Astrocyte of the hippocampus (primary cell): Measurements from ENCODE around the gene NOD2.

Experiments
- DNase-seq: peaks from one replicate; pipeline ENCODE4 v3.0.0; 2011; ENCODE audit warnings: low read depth, low spot score

NOD2 gene

GRCh38 chr16:50694206-50694605 is 800 bp downstream of the NOD2 start:
- no peak for DNase-seq

GRCh38 chr16:50695017-50696000 is 1.9 kb downstream of the NOD2 start:
- DNase-seq = no peak

GRCh38 chr16:50696126-50696525 is 2.7 kb downstream of the NOD2 start:
- no peak for DNase-seq

GRCh38 chr16:50696575-50697420 is 3.4 kb downstream of the NOD2 start:
- no peak for DNase-seq

- no peak for DNase-seq
Observed at GRCh38 chr16:50697421-50697715, 4.0 kb downstream of the NOD2 start.

GRCh38 chr16:50697881-50698767 is 4.7 kb downstream of the NOD2 start:
- DNase-seq = peak; percentile 57

GRCh38 chr16:50699326-50700159 is 6.1 kb downstream of the NOD2 start:
- DNase-seq = no peak

GRCh38 chr16:50702725-50703124 is 9.3 kb downstream of the NOD2 start:
- no peak for DNase-seq

GRCh38 chr16:50704245-50704644 is 10.8 kb downstream of the NOD2 start:
- DNase-seq = no peak

- no peak for DNase-seq
Observed at GRCh38 chr16:50705436-50706110, 12.2 kb downstream of the NOD2 start.

- DNase-seq = no peak
Observed at GRCh38 chr16:50706250-50706649, 12.8 kb downstream of the NOD2 start.

GRCh38 chr16:50708373-50709060 is 15.1 kb downstream of the NOD2 start:
- DNase-seq = no peak

GRCh38 chr16:50709061-50709684 is 15.8 kb downstream of the NOD2 start:
- DNase-seq = no peak

- no peak for DNase-seq
Observed at GRCh38 chr16:50709980-50710379, 16.6 kb downstream of the NOD2 start.

- no peak for DNase-seq
Observed at GRCh38 chr16:50711040-50711439, 17.6 kb downstream of the NOD2 start.

GRCh38 chr16:50711862-50712559 is 18.6 kb downstream of the NOD2 start:
- DNase-seq = no peak

GRCh38 chr16:50712560-50712898 is 19.1 kb downstream of the NOD2 start:
- no peak for DNase-seq

GRCh38 chr16:50712956-50713355 is 19.6 kb downstream of the NOD2 start:
- no peak for DNase-seq

- no peak for DNase-seq
Observed at GRCh38 chr16:50717091-50717490, 23.7 kb downstream of the NOD2 start.
